Natural killer cell treated with Interleukin-12 subunit alpha and Interleukin-12 subunit beta and Interleukin-15 and Interleukin-18, amount 100 ng/mL, for 72 hours (primary cell): ENCODE data around the gene CENPA. TPM values are rescaled to one million over a fixed set of nuclear protein-coding genes. Genes with fewer than 3 reads are reported as not detected.
"Not testable (repeated sequence)": the region's sequence is repeated elsewhere in the genome, so short reads cannot be mapped to it uniquely, and the experiment has no call there.

Experiments used
- ATAC-seq, 2 donors: fragments of 150-1000 bp; cut with Tn5 transposase in 1 of 2; sonication (Bioruptor Pico), chemical (Tn5 transposase) in 1 of 2; 2 replicates each; pipeline ENCODE4 v1.10.0; 2021
- DNase-seq: peaks from one replicate; pipeline ENCODE4 v3.0.0; 2022; ENCODE audit warnings: low spot score
- H3K27ac Mint-ChIP-seq, 2 donors: 1 replicate in 1 of 2; 2 replicates in 1 of 2; pipeline ENCODE4 v1.8.0; 2022; ENCODE audit warnings: mixed read lengths in 2 of 2, mild to moderate bottlenecking in 1 of 2, moderate library complexity in 1 of 2
- H3K27me3 Mint-ChIP-seq, 2 donors: 1 replicate in 1 of 2; 2 replicates in 1 of 2; pipeline ENCODE4 v1.8.0; 2022; ENCODE audit warnings: mixed read lengths in 2 of 2
- H3K36me3 Mint-ChIP-seq: one replicate; pipeline ENCODE4 v1.8.0; 2022; ENCODE audit warnings: mixed read lengths
- H3K4me1 Mint-ChIP-seq, 2 donors: 1 replicate in 1 of 2; 2 replicates in 1 of 2; pipeline ENCODE4 v1.8.0; 2022; ENCODE audit warnings: low read depth in 2 of 2, mixed read lengths in 2 of 2, mild to moderate bottlenecking in 1 of 2
- H3K4me3 Mint-ChIP-seq: one replicate; pipeline ENCODE4 v1.8.0; 2022; ENCODE audit warnings: mixed read lengths
- H3K9me3 Mint-ChIP-seq: 2 replicates; pipeline ENCODE4 v1.8.0; 2022; ENCODE audit warnings: mixed read lengths
- total RNA-seq, 2 donors: library from RNA; stranded (reverse); gene quantifications; one replicate each; pipeline ENCODE4 v1.2.3, GENCODE V29; 2022

CENPA gene
- total RNA-seq, 2 donors from 2014 or later: 18.5 to 32.1 TPM

DNA sequence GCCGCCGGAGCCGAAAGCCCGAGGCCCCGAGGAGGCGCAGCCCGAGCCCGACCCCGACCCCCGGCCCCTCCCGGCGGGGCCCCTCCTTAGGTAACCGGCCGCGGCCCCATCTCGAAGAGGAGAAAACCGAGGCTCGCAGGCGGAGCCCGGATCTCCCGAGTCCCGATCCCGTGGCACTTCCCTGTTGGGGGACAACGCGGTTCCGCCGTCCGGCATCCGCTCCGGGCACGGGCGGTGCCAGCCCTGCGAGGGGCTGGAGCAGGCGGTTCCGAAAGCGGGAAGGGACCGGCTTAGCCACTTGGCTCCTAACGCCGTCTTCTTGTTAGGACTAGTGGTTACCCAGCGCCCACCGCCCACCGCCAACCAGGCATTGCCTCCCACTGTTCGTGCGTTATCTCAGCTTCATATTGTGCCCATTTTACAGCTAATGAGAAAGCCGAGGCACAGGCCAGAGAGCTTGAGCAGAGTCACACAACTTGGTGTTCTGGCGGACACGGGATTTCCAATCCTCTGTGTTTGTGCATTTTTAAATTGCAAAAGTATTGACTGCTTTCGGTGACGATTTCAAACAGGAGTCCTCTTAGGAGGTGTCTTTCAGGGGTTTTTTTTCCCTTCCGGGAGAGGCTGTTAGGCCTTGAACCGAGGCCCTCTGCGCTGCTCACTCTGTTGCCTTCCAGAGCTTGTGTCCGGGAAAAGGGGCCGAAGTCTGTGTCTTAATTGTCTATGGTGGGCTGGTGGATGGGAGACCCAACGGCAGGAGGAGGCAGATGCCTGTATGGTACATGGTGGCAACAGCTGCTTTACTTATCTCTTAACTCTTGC is 562 bp downstream of the CENPA start:
- peak; percentile 11 to 55 for ATAC-seq

GRCh38 chr2:26792720-26793119 is 6.9 kb downstream of the CENPA start:
- Mint-ChIP-seq H3K27ac (no peak overlapping the region), H3K36me3 (peaks cover 21% of the 10 kb centered on the region), H3K27me3 (no peaks in the 10 kb centered on the region), H3K4me3 (no peak overlapping the region), H3K4me1 (peaks cover 11 to 15% of the 10 kb centered on the region in 2 donors), H3K9me3 (no peaks in the 10 kb centered on the region)
- ATAC-seq: no peak
- no peak for DNase-seq

More for the DNA sequence above, 562 bp downstream of the CENPA start:
- DNase-seq: no peak
- peaks cover 20 to 21% of the 10 kb centered on the region in 2 donors for H3K4me1 Mint-ChIP-seq
- H3K27ac Mint-ChIP-seq: peak overlapping the region; percentile 77 to 84
- peaks cover 16% of the 10 kb centered on the region for H3K36me3 Mint-ChIP-seq
- no peaks in the 10 kb centered on the region for H3K27me3 Mint-ChIP-seq
- peak overlapping the region; percentile 96 for H3K4me3 Mint-ChIP-seq
- no peaks in the 10 kb centered on the region for H3K9me3 Mint-ChIP-seq

- H3K36me3 Mint-ChIP-seq: peaks cover 21% of the 10 kb centered on the region
- H3K27ac Mint-ChIP-seq: no peak overlapping the region
- H3K4me1 Mint-ChIP-seq: peaks cover 4 to 7% of the 10 kb centered on the region in 2 donors
- H3K27me3 Mint-ChIP-seq: no peaks in the 10 kb centered on the region
- no peak overlapping the region for H3K4me3 Mint-ChIP-seq
- DNase-seq: no peak
- ATAC-seq: no peak
- H3K9me3 Mint-ChIP-seq: no peaks in the 10 kb centered on the region
These were observed 7.7 kb downstream of the CENPA start for GRCh38 chr2:26793518-26793917.

GRCh38 chr2:26795135-26795534 is 9.3 kb downstream of the CENPA start:
- H3K27me3 Mint-ChIP-seq, H3K27ac Mint-ChIP-seq, DNase-seq, H3K9me3 Mint-ChIP-seq, H3K4me3 Mint-ChIP-seq, H3K4me1 Mint-ChIP-seq, H3K36me3 Mint-ChIP-seq, ATAC-seq: not testable (repeated sequence)

DNA sequence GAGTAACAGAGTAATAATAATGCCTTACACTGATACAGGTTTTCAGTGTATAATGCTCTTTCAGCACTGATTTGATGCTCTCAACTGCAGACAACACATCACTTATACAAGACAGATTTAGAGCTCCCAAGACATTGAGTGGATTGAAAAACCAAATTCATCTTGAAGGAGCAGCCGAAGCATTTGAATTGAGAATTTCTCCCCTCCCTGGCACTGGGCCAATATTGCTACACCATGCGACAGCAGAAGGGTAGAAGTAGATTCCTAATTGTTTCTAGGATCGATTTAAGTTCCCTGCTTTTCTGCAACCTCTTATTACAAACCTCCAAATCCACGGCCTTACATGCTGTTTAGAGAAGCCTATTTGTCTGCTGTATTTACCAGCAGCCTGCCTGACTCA is 15.5 kb downstream of the CENPA start:
- DNase-seq (no peak), ATAC-seq (no peak)
- H3K36me3 Mint-ChIP-seq: no peaks in the 10 kb centered on the region
- no peaks in the 10 kb centered on the region for H3K9me3 Mint-ChIP-seq
- no peak overlapping the region for H3K27ac Mint-ChIP-seq
- no peaks in the 10 kb centered on the region for H3K4me1 Mint-ChIP-seq
- no peaks in the 10 kb centered on the region for H3K27me3 Mint-ChIP-seq
- no peak overlapping the region for H3K4me3 Mint-ChIP-seq

- Mint-ChIP-seq H3K9me3 (no peaks in the 10 kb centered on the region), H3K27me3 (no peaks in the 10 kb centered on the region), H3K27ac (no peak overlapping the region), H3K4me1 (no peaks in the 10 kb centered on the region), H3K4me3 (no peak overlapping the region), H3K36me3 (no peaks in the 10 kb centered on the region)
- ATAC-seq (no peak), DNase-seq (no peak)
These were observed 15.9 kb downstream of the CENPA start for GRCh38 chr2:26801796-26802195.

DNA sequence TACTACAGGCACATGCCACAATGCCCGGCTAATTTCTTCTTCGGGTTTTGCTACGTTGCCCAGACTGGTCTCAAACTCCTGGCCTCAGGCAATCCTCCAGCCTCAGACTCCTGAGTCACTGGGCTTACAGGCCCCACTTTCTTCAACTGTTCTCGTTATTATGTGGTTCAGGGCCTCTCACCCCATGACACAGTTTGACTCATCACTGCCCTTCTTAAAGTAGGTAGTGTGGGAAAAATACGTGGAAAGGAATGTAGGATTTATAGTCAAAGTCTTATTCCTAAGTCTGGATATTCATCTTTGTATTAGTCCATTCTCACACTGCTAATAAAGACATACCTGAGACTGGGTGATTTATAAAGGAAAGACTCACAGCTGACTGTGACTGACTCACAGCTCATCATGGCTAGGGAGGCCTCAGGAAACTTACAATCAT is 19.4 kb downstream of the CENPA start:
- ATAC-seq (no peak), DNase-seq (no peak)
- Mint-ChIP-seq H3K9me3 (no peaks in the 10 kb centered on the region), H3K4me3 (no peak overlapping the region), H3K4me1 (peaks cover 4% of the 10 kb centered on the region in 2 donors), H3K27me3 (peaks cover 0 to 2% of the 10 kb centered on the region in 2 donors), H3K27ac (no peak overlapping the region), H3K36me3 (no peaks in the 10 kb centered on the region)

GRCh38 chr2:26807788-26808460 is 22.1 kb downstream of the CENPA start:
- H3K4me3 Mint-ChIP-seq: no peak overlapping the region
- H3K27ac Mint-ChIP-seq: no peak overlapping the region
- ATAC-seq (peak in 1 of 2 donors; percentile 41), DNase-seq (no peak)
- H3K4me1 Mint-ChIP-seq: peaks cover 4% of the 10 kb centered on the region in 2 donors
- no peaks in the 10 kb centered on the region for H3K9me3 Mint-ChIP-seq
- H3K36me3 Mint-ChIP-seq: no peaks in the 10 kb centered on the region
- H3K27me3 Mint-ChIP-seq: peaks cover 3 to 8% of the 10 kb centered on the region in 2 donors

DNA sequence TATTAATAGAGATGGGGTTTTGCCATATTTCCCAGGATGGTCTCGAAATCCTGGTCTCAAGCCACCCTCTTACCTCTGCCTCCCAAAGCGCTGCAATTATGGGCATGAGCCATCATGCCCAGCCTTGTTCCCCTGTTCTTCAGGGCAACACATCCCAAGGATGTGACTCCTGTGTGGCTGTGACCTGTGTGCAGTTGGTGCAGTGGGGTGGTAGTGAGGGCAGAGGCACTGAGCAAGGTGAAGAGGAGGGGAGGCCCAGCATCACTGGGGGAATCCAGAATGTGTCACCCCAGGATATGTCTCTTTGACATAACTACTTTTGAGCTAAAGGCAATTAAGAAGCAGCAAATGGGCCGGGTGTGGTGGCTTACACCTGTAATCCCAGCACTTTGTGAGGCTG is 23.4 kb downstream of the CENPA start:
- H3K36me3 Mint-ChIP-seq: no peaks in the 10 kb centered on the region
- peaks cover 4% of the 10 kb centered on the region in 2 donors for H3K4me1 Mint-ChIP-seq
- no peak overlapping the region for H3K27ac Mint-ChIP-seq
- ATAC-seq: no peak
- H3K27me3 Mint-ChIP-seq: peaks cover 7 to 17% of the 10 kb centered on the region in 2 donors
- no peak for DNase-seq
- no peak overlapping the region for H3K4me3 Mint-ChIP-seq
- no peaks in the 10 kb centered on the region for H3K9me3 Mint-ChIP-seq

DNA sequence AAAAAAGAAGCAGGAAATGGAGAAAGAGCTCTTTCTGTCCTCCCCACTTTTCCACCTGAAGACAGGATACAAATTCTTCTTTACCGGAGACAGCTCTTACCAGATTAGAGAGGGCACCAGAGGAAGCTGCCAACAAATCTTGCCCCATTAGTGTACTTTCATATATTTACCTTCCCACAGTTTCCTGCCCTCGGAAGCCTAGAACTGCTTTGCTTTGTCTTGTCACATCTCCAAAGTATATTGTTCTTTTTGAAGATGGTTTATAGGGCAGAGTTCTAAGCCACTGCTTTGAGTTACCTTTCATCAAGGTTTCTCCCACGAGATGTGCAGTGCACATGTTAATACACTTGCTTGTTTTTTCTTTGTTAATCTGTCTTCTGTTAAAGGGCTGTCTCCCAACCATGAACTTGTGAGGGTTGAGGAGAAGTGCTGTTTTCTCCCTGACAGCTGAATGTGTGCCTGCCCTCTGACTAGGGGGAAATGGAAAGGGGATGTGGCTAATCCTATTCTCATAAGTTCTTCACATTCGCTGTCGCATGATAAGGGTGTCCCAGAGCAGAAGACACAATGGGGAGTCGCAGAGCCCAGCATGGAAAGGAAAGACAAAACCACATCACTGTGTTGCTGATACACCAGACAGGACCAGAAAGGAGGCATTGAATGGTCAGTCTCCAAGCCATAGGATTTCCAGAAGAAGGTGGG is 24.2 kb downstream of the CENPA start:
- H3K4me1 Mint-ChIP-seq: peaks cover 4% of the 10 kb centered on the region in 2 donors
- no peaks in the 10 kb centered on the region for H3K9me3 Mint-ChIP-seq
- no peaks in the 10 kb centered on the region for H3K36me3 Mint-ChIP-seq
- H3K4me3 Mint-ChIP-seq: no peak overlapping the region
- no peak overlapping the region for H3K27ac Mint-ChIP-seq
- peaks cover 7 to 19% of the 10 kb centered on the region in 2 donors for H3K27me3 Mint-ChIP-seq
- DNase-seq: no peak
- no peak for ATAC-seq

DNA sequence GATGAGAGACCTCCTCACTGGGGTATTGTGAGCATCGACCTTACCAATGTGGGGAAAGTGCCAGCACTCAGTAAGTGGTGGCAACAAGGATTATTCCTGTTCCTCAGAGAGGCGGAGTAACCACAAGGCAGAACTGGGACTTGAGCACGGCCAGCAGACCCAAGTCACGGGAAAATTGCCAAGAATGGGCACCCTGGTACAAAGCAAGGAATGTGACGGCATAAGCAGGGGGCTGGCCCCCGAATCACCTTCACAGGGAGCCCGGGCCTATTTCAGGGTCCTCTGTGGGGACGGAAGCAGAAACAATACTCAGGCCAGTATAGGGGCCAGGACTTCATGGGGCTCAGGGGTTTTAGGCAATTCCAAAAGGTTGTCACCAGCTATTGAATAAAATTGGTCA is 25.4 kb downstream of the CENPA start:
- no peak for ATAC-seq
- H3K9me3 Mint-ChIP-seq: no peaks in the 10 kb centered on the region
- peaks cover 4% of the 10 kb centered on the region in 2 donors for H3K4me1 Mint-ChIP-seq
- no peak overlapping the region for H3K4me3 Mint-ChIP-seq
- no peaks in the 10 kb centered on the region for H3K36me3 Mint-ChIP-seq
- no peak for DNase-seq
- no peak overlapping the region for H3K27ac Mint-ChIP-seq
- peaks cover 10 to 26% of the 10 kb centered on the region in 2 donors for H3K27me3 Mint-ChIP-seq

- peaks cover 15 to 32% of the 10 kb centered on the region in 2 donors for H3K27me3 Mint-ChIP-seq
- H3K4me1 Mint-ChIP-seq: peaks cover 4% of the 10 kb centered on the region in 2 donors
- no peaks in the 10 kb centered on the region for H3K36me3 Mint-ChIP-seq
- H3K4me3 Mint-ChIP-seq: no peak overlapping the region
- no peaks in the 10 kb centered on the region for H3K9me3 Mint-ChIP-seq
- ATAC-seq (no peak), DNase-seq (no peak)
- H3K27ac Mint-ChIP-seq: no peak overlapping the region
These were observed 26.2 kb downstream of the CENPA start for GRCh38 chr2:26811791-26812694.

DNA sequence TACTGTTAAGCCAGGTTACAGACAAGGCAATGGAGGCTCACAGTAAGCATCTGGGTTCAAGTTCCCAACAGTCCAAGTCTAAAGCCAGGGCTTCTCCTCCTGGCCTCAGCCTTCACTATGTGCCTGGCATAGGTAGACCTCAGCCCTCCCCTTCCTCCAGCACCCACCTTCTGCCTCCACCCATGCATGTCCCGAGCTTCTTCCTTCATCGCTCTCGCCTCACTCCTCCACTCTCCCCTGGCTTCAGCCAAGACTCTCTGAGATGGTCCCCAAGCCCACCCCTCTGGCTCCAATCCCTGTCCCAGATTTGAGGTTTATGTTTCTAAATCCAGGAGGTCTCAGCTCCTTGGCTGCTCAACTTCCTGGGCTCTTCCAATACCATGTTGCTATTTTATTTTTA is 26.9 kb downstream of the CENPA start:
- Mint-ChIP-seq H3K4me1 (peaks cover 4% of the 10 kb centered on the region in 2 donors), H3K27ac (no peak overlapping the region), H3K36me3 (no peaks in the 10 kb centered on the region), H3K4me3 (no peak overlapping the region), H3K27me3 (peaks cover 17 to 36% of the 10 kb centered on the region in 2 donors), H3K9me3 (no peaks in the 10 kb centered on the region)
- DNase-seq (no peak), ATAC-seq (no peak)
